GM12865 (cell line): ENCODE measurements around the gene IPO7.

Experiments
- DNase-seq: peaks from one replicate; pipeline ENCODE4 v3.0.0; 2010; ENCODE audit warnings: low read depth
- H3K4me3 ChIP-seq: 2 replicates; pipeline ENCODE4 v1.5.1; 2011; ENCODE audit warnings: mild to moderate bottlenecking, low read depth, low read length, control low read depth
- CTCF ChIP-seq: IDR thresholded peaks from 2 replicates; pipeline ENCODE4 v1.5.1; 2011; ENCODE audit warnings: low read length, control low read depth, low read depth, inconsistent platforms; ENCODE audit not compliant: insufficient read depth; ENCODE audit errors: missing control alignments

Gene IPO7

GRCh38 chr11:9470765-9471164 lies 86.3 kb downstream of the IPO7 start:
- TF ChIP-seq CTCF: no peak
- H3K4me3 ChIP-seq: no peak overlapping the region
- no peak for DNase-seq

- no peak overlapping the region for H3K4me3 ChIP-seq
- DNase-seq: no peak
- no peak for TF ChIP-seq CTCF
These were observed 89.0 kb downstream of the IPO7 start for GRCh38 chr11:9473408-9473807.

- no peak overlapping the region for H3K4me3 ChIP-seq
- no peak for TF ChIP-seq CTCF
These were observed 95.4 kb downstream of the IPO7 start for GRCh38 chr11:9479899-9480298.

GRCh38 chr11:9489080-9489765 lies 104.8 kb downstream of the IPO7 start:
- no peak for TF ChIP-seq CTCF
- H3K4me3 ChIP-seq: no peak overlapping the region
- no peak for DNase-seq

More at GRCh38 chr11:9479899-9480298, 95.4 kb downstream of the IPO7 start:
- DNase-seq: no peak

DNA sequence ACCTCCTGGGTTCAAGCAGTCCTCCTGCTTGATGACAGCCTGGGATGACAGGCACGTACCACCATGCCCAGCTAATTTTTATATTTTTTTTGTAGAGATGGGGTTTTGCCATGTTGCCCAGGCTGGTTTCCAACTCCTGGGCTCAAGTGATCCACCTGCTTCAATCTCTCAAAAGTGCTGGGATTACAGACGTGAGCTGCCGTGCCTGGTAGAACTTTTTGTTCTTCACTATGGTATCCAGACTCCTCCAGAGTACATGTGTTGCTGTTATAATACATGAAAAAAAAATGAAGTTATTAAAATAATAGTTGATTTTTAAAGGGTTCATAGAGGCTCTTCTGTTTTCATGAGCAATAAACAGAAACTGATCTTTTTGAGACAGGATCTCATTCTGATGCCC lies 105.9 kb downstream of the IPO7 start:
- TF ChIP-seq CTCF: no peak
- no peak overlapping the region for H3K4me3 ChIP-seq
- DNase-seq: no peak

- no peak for DNase-seq
- no peak overlapping the region for H3K4me3 ChIP-seq
- no peak for TF ChIP-seq CTCF
These were observed 109.0 kb downstream of the IPO7 start for GRCh38 chr11:9493492-9493891.

DNA sequence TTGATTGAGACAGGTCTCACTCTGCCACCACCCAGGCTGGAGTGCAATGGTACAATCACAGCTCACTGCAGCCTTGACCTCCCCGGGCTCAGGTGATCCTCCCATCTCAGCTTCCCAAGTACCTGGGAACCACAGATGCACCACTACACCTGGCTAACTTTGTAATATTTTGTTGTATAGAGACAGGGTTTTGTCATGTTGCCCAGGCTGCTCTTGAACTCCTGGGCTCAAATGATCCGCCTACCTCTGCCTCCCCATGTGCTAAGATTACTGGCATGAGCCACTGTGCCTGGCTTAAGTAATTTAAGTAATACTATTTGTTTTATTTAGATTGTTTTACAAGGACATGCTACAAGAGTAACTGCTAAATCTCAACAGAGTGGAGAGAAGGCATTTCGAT lies 109.9 kb downstream of the IPO7 start:
- no peak overlapping the region for H3K4me3 ChIP-seq
- DNase-seq: no peak
- no peak for TF ChIP-seq CTCF
